Adrenal gland (tissue), 5 donors: ENCODE measurements around the gene NT5C2.

Experiments used
- POLR2A ChIP-seq, 2 donors: fragments of 450-650 bp; IDR thresholded peaks; one replicate each; pipeline ENCODE4 v1.6.1; 2017; ENCODE audit warnings: antibody characterized with exemption in 2 of 2, mild to moderate bottlenecking in 2 of 2, moderate library complexity in 1 of 2
- TF ChIP-seq, protein P1 (sequence below), 6 experiments: fragments of 450-650 bp in 4 of 6; fragments of 200-600 bp in 2 of 6; sonication (generic) in 1 of 6; IDR thresholded peaks; 1 replicate in 5 of 6; 2 replicates in 1 of 6; pipeline versions ENCODE4 v1.5.1 to v1.8.0; 2016 to 2021; ENCODE audit warnings: antibody characterized with exemption in 6 of 6, mild to moderate bottlenecking in 2 of 6, moderate library complexity in 1 of 6
- donor health status: DM: no; HTN: no; CAD: no.

GRCh38 chr10:103086261-103086660, 106.8 kb downstream of the NT5C2 start:
- no peak for TF ChIP-seq POLR2A (IDR thresholded peaks at IDR 0.05)
- TF ChIP-seq, protein P1, sequence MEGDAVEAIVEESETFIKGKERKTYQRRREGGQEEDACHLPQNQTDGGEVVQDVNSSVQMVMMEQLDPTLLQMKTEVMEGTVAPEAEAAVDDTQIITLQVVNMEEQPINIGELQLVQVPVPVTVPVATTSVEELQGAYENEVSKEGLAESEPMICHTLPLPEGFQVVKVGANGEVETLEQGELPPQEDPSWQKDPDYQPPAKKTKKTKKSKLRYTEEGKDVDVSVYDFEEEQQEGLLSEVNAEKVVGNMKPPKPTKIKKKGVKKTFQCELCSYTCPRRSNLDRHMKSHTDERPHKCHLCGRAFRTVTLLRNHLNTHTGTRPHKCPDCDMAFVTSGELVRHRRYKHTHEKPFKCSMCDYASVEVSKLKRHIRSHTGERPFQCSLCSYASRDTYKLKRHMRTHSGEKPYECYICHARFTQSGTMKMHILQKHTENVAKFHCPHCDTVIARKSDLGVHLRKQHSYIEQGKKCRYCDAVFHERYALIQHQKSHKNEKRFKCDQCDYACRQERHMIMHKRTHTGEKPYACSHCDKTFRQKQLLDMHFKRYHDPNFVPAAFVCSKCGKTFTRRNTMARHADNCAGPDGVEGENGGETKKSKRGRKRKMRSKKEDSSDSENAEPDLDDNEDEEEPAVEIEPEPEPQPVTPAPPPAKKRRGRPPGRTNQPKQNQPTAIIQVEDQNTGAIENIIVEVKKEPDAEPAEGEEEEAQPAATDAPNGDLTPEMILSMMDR (IDR thresholded peaks at IDR 0.05) = no peak
